ENCODE results near the gene GSPT1. TPM values are rescaled to one million over a fixed set of nuclear protein-coding genes. Genes with fewer than 3 reads are reported as not detected.

GSPT1 gene
- polyA plus RNA-seq, 1 donor from 2014 or later: 31.3 TPM

DNA sequence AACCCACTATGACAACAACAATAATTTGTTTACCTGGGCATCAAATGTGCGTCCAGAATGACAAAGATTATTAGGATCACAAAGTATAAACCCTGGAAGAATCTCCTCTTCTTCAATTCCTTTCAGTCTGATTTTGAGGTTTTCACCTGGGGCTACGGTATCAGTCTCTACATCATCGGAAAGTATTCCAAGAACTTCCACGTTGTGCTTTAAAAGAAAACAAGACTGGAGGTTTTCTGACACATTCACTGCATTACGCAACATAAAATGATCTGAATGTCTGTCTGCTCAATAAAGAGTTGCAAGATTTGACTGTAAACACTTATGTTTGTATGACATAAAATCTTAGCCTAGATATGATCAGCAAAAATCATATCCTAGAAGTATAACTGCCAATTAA, 38.4 kb downstream of the GSPT1 start:
- H3K79me2 ChIP-seq (replicated peaks; ENCODE audit: insufficient read depth, low read length): no peaks in the 10 kb centered on the region
- H3K9me3 ChIP-seq (ENCODE audit: low read length): no peaks in the 10 kb centered on the region
- H4K20me1 ChIP-seq (ENCODE audit: insufficient read depth): no peaks in the 10 kb centered on the region
- H2AFZ ChIP-seq (ENCODE audit: low read depth, low read length): no peak overlapping the region
- TF ChIP-seq EZH2 (IDR thresholded peaks at IDR 0.05; ENCODE audit: borderline replicate concordance, insufficient read depth, low read length, poor library complexity, severe bottlenecking) (no peak), EP300 (conservative IDR thresholded peaks at IDR 0.05; ENCODE audit: poor library complexity, severe bottlenecking) (no peak), TAF1 (IDR thresholded peaks at IDR 0.05; ENCODE audit: low read depth) (no peak), MXI1 (conservative IDR thresholded peaks at IDR 0.05; ENCODE audit: poor library complexity, severe bottlenecking) (no peak), SMC3 (conservative IDR thresholded peaks at IDR 0.05; ENCODE audit: poor library complexity) (no peak), POLR2AphosphoS5 (IDR thresholded peaks at IDR 0.05) (no peak), RAD21 (conservative IDR thresholded peaks at IDR 0.05) (no peak)
- TF ChIP-seq, protein P1, sequence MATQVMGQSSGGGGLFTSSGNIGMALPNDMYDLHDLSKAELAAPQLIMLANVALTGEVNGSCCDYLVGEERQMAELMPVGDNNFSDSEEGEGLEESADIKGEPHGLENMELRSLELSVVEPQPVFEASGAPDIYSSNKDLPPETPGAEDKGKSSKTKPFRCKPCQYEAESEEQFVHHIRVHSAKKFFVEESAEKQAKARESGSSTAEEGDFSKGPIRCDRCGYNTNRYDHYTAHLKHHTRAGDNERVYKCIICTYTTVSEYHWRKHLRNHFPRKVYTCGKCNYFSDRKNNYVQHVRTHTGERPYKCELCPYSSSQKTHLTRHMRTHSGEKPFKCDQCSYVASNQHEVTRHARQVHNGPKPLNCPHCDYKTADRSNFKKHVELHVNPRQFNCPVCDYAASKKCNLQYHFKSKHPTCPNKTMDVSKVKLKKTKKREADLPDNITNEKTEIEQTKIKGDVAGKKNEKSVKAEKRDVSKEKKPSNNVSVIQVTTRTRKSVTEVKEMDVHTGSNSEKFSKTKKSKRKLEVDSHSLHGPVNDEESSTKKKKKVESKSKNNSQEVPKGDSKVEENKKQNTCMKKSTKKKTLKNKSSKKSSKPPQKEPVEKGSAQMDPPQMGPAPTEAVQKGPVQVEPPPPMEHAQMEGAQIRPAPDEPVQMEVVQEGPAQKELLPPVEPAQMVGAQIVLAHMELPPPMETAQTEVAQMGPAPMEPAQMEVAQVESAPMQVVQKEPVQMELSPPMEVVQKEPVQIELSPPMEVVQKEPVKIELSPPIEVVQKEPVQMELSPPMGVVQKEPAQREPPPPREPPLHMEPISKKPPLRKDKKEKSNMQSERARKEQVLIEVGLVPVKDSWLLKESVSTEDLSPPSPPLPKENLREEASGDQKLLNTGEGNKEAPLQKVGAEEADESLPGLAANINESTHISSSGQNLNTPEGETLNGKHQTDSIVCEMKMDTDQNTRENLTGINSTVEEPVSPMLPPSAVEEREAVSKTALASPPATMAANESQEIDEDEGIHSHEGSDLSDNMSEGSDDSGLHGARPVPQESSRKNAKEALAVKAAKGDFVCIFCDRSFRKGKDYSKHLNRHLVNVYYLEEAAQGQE (IDR thresholded peaks at IDR 0.05; ENCODE audit: borderline replicate concordance): no peak
- TF ChIP-seq, protein P2, sequence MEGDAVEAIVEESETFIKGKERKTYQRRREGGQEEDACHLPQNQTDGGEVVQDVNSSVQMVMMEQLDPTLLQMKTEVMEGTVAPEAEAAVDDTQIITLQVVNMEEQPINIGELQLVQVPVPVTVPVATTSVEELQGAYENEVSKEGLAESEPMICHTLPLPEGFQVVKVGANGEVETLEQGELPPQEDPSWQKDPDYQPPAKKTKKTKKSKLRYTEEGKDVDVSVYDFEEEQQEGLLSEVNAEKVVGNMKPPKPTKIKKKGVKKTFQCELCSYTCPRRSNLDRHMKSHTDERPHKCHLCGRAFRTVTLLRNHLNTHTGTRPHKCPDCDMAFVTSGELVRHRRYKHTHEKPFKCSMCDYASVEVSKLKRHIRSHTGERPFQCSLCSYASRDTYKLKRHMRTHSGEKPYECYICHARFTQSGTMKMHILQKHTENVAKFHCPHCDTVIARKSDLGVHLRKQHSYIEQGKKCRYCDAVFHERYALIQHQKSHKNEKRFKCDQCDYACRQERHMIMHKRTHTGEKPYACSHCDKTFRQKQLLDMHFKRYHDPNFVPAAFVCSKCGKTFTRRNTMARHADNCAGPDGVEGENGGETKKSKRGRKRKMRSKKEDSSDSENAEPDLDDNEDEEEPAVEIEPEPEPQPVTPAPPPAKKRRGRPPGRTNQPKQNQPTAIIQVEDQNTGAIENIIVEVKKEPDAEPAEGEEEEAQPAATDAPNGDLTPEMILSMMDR (IDR thresholded peaks at IDR 0.05; ENCODE audit: poor library complexity, severe bottlenecking): no peak
- no peaks in the 10 kb centered on the region for H3F3A ChIP-seq (ENCODE audit: insufficient read depth, low read length, poor library complexity, severe bottlenecking)
- H3K9ac ChIP-seq (ENCODE audit: low read length): no peak overlapping the region
- H3K9me2 ChIP-seq (ENCODE audit: insufficient read depth, low read length): no peaks in the 10 kb centered on the region
- H3K27me3 ChIP-seq (ENCODE audit: insufficient read depth, low read depth, low read length): no peaks in the 10 kb centered on the region
- H3K4me3 ChIP-seq (ENCODE audit: low read length): no peak overlapping the region
- H3K27ac ChIP-seq (ENCODE audit: low read length): no peak overlapping the region
- H3K36me3 ChIP-seq (ENCODE audit: insufficient read depth, low read length): no peaks in the 10 kb centered on the region
- H3K4me2 ChIP-seq (ENCODE audit: low read length): no peak overlapping the region

DNA sequence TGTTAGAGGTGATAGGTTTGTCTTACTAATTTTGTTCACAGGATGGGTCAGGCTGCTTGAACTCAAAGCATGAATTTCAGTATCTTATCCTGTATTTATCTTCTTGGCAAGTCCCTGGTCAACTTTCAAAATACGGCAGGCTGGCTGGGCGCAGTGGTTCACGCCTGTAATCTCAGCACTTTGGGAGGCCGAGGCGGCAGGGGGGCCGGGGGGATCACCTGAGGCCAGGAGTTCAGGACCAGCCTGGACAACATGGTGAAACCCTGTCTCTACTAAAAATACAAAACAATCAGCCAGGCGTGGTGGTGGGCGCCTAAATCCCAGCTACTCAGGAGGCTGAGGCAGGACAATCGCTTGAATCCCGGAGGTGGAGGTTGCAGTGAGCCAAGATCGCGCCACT, 39.5 kb downstream of the GSPT1 start:
- H3K9me2 ChIP-seq (ENCODE audit: insufficient read depth, low read length): no peaks in the 10 kb centered on the region
- no peak overlapping the region for H3K4me2 ChIP-seq (ENCODE audit: low read length)
- H3K36me3 ChIP-seq (ENCODE audit: insufficient read depth, low read length): no peaks in the 10 kb centered on the region
- no peaks in the 10 kb centered on the region for H3K79me2 ChIP-seq (replicated peaks; ENCODE audit: insufficient read depth, low read length)
- H3K27me3 ChIP-seq (ENCODE audit: insufficient read depth, low read depth, low read length): no peaks in the 10 kb centered on the region
- TF ChIP-seq SMC3 (conservative IDR thresholded peaks at IDR 0.05; ENCODE audit: poor library complexity) (no peak), POLR2AphosphoS5 (IDR thresholded peaks at IDR 0.05) (no peak), EZH2 (IDR thresholded peaks at IDR 0.05; ENCODE audit: borderline replicate concordance, insufficient read depth, low read length, poor library complexity, severe bottlenecking) (no peak)
- TF ChIP-seq, protein P2 (IDR thresholded peaks at IDR 0.05; ENCODE audit: poor library complexity, severe bottlenecking): no peak
- TF ChIP-seq, protein P1 (IDR thresholded peaks at IDR 0.05; ENCODE audit: borderline replicate concordance): no peak
- H3K4me3 ChIP-seq (ENCODE audit: low read length): no peak overlapping the region
- no peaks in the 10 kb centered on the region for H4K20me1 ChIP-seq (ENCODE audit: insufficient read depth)
- no peak overlapping the region for H2AFZ ChIP-seq (ENCODE audit: low read depth, low read length)
- no peaks in the 10 kb centered on the region for H3K9me3 ChIP-seq (ENCODE audit: low read length)
- H3F3A ChIP-seq (ENCODE audit: insufficient read depth, low read length, poor library complexity, severe bottlenecking): no peaks in the 10 kb centered on the region
- H3K27ac ChIP-seq (ENCODE audit: low read length): no peak overlapping the region
- H3K9ac ChIP-seq (ENCODE audit: low read length): no peak overlapping the region

All from neural cell (in vitro differentiated cells).